Measurements from ENCODE around the gene KHK. TPM values are rescaled to one million over a fixed set of nuclear protein-coding genes. Genes with fewer than 3 reads are reported as not detected.
A peak's percentile ranks its signal among the peaks of the same experiment; 100 is the strongest.
"Not testable (repeated sequence)": the region's sequence is repeated elsewhere in the genome, so short reads cannot be mapped to it uniquely, and the experiment has no call there.

KHK gene
- total RNA-seq, 1 experiment from 2014 or later = 0.11 TPM

- peak in 1 of 2 experiments; percentile 24 for DNase-seq (ENCODE audit: low read depth in 1 of 2, low spot score in 2 of 2)
- H3K4me3 ChIP-seq = peak overlapping the region; percentile 82
- H3K9me3 ChIP-seq (replicated peaks) = no peaks in the 10 kb centered on the region
- peak overlapping the region; percentile 43 for H3K27ac ChIP-seq
- H3K36me3 ChIP-seq = peaks cover 55% of the 10 kb centered on the region
- no peaks in the 10 kb centered on the region for H3K27me3 ChIP-seq (replicated peaks)
- H3K4me1 ChIP-seq (replicated peaks) = peaks cover 38% of the 10 kb centered on the region
Measured at GRCh38 chr2:27070653-27071276, 15.8 kb upstream of the KHK start.

- H3K4me1 ChIP-seq (replicated peaks) = peaks cover 38% of the 10 kb centered on the region
- H3K9me3 ChIP-seq (replicated peaks) = no peaks in the 10 kb centered on the region
- peak within 1 kb of the TSS; percentile 82 for H3K4me3 ChIP-seq
- peak; percentile 89 to 90 for DNase-seq (ENCODE audit: low read depth in 1 of 2, low spot score in 2 of 2)
- no peaks in the 10 kb centered on the region for H3K27me3 ChIP-seq (replicated peaks)
- peak within 1 kb of the TSS; percentile 52 for H3K27ac ChIP-seq
- peaks cover 48% of the 10 kb centered on the region for H3K36me3 ChIP-seq
Measured at GRCh38 chr2:27071277-27071989, 15.1 kb upstream of the KHK start, which contains the start of gene OST4. Gene OST4 (minus strand): TSS chr2:27071654.

GRCh38 chr2:27071990-27072830 lies 14.4 kb upstream of the KHK start:
- DNase-seq (ENCODE audit: low read depth in 1 of 2, low spot score in 2 of 2) = peak; percentile 58 to 66

GRCh38 chr2:27072920-27073319 lies 13.7 kb upstream of the KHK start:
- peaks cover 43% of the 10 kb centered on the region for H3K4me1 ChIP-seq (replicated peaks)

More at GRCh38 chr2:27071990-27072830, 14.4 kb upstream of the KHK start:
- Histone ChIP-seq H3K27ac (peak overlapping the region; percentile 52), H3K27me3 (replicated peaks) (no peaks in the 10 kb centered on the region), H3K9me3 (replicated peaks) (no peaks in the 10 kb centered on the region), H3K4me3 (peak overlapping the region; percentile 82), H3K4me1 (replicated peaks) (peaks cover 38% of the 10 kb centered on the region), H3K36me3 (peaks cover 43% of the 10 kb centered on the region)

GRCh38 chr2:27073782-27074181 lies 12.8 kb upstream of the KHK start:
- H3K4me1 ChIP-seq (replicated peaks) = peaks cover 52% of the 10 kb centered on the region
- no peaks in the 10 kb centered on the region for H3K9me3 ChIP-seq (replicated peaks)
- peaks cover 27% of the 10 kb centered on the region for H3K36me3 ChIP-seq
- no peak for DNase-seq (ENCODE audit: low read depth in 1 of 2, low spot score in 2 of 2)
- no peaks in the 10 kb centered on the region for H3K27me3 ChIP-seq (replicated peaks)
- H3K27ac ChIP-seq = no peak overlapping the region
- H3K4me3 ChIP-seq = no peak overlapping the region

More at GRCh38 chr2:27072920-27073319, 13.7 kb upstream of the KHK start:
- Histone ChIP-seq H3K27ac (no peak overlapping the region), H3K9me3 (replicated peaks) (no peaks in the 10 kb centered on the region), H3K4me3 (no peak overlapping the region), H3K27me3 (replicated peaks) (no peaks in the 10 kb centered on the region), H3K36me3 (peaks cover 36% of the 10 kb centered on the region)
- no peak for DNase-seq (ENCODE audit: low read depth in 1 of 2, low spot score in 2 of 2)

DNA sequence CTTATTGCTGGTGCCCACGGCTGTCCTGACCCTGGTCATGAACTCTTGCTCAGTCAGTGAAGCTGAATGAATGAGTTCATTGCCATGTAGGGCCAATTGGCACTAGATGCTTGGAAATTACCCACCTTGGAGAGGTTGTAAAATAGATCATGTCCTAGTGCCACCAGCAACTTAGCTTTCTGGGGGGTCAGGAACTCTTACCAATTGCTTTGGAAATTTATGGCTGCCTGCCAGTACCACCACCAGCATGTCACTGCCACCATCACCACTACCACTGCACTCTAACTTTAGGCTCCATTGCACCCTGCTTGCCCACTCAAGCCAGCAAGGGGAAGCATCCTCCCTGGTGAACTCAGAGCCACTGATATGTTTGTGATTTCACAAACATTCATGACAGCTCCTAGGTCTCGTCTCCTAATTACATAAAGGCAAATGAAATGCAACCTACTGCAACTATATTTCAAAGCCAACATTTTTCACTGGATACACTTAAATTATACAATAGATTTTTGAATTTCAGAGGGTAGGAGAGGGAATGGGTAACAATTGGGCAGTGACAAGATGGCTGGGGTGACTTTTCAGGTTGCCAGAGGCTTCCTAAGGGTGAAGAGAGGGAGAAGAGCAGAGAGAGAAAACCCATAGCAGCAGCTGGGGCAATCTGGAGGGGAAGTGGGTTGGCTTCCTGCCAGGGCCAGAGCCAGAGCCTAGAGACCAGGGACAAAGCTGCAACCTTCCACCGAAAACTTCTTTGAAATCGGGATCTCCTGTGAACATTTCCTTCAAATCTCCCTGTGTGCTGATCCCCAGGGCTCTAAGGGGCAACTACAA lies 11.6 kb upstream of the KHK start:
- H3K4me3 ChIP-seq = no peak overlapping the region
- peaks cover 19% of the 10 kb centered on the region for H3K36me3 ChIP-seq
- no peaks in the 10 kb centered on the region for H3K9me3 ChIP-seq (replicated peaks)
- peaks cover 62% of the 10 kb centered on the region for H3K4me1 ChIP-seq (replicated peaks)
- H3K27me3 ChIP-seq (replicated peaks) = no peaks in the 10 kb centered on the region
- no peak overlapping the region for H3K27ac ChIP-seq
- no peak for DNase-seq (ENCODE audit: low read depth in 1 of 2, low spot score in 2 of 2)

- not testable (repeated sequence) for DNase-seq (ENCODE audit: low read depth in 1 of 2, low spot score in 2 of 2); H3K9me3 ChIP-seq (replicated peaks); H3K4me3 ChIP-seq; H3K27me3 ChIP-seq (replicated peaks); H3K27ac ChIP-seq
- H3K36me3 ChIP-seq = peaks cover 17% of the 10 kb centered on the region
- peaks cover 62% of the 10 kb centered on the region for H3K4me1 ChIP-seq (replicated peaks)
Measured at GRCh38 chr2:27075566-27075871, 11.1 kb upstream of the KHK start.

- H3K27me3 ChIP-seq (replicated peaks) = no peaks in the 10 kb centered on the region
- H3K36me3 ChIP-seq = peaks cover 14% of the 10 kb centered on the region
- H3K9me3 ChIP-seq (replicated peaks) = no peaks in the 10 kb centered on the region
- no peak overlapping the region for H3K27ac ChIP-seq
- peaks cover 67% of the 10 kb centered on the region for H3K4me1 ChIP-seq (replicated peaks)
- H3K4me3 ChIP-seq = no peak overlapping the region
- DNase-seq (ENCODE audit: low read depth in 1 of 2, low spot score in 2 of 2) = no peak
Measured at GRCh38 chr2:27076323-27076722, 10.2 kb upstream of the KHK start.

DNA sequence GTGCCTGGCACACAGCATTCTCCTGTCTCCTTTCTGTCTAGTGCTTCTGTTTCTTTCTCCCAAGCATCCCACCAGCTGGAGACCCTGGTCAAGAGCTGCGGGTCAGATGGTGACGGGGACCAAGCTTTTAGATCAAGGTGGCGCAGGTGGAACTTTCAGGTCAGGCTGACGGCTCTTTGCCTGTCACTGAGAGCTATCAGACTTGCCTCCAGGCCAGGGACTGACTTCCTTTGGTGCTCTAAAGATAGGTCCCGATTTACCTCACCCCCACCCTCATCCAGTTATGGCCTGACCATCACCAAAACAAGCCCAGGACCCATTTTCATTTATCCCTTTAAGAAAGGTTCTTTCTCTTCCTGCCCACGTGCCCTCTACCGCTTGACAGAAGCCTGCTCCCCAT lies 9.3 kb upstream of the KHK start:
- no peak overlapping the region for H3K4me3 ChIP-seq
- peaks cover 67% of the 10 kb centered on the region for H3K4me1 ChIP-seq (replicated peaks)
- H3K27me3 ChIP-seq (replicated peaks) = no peaks in the 10 kb centered on the region
- H3K9me3 ChIP-seq (replicated peaks) = no peaks in the 10 kb centered on the region
- peaks cover 21% of the 10 kb centered on the region for H3K36me3 ChIP-seq
- H3K27ac ChIP-seq = no peak overlapping the region
- DNase-seq (ENCODE audit: low read depth in 1 of 2, low spot score in 2 of 2) = no peak

- Histone ChIP-seq H3K27ac (peak within 1 kb of the TSS; percentile 54), H3K4me3 (peak within 1 kb of the TSS; percentile 52), H3K4me1 (replicated peaks) (peaks cover 59% of the 10 kb centered on the region), H3K27me3 (replicated peaks) (no peaks in the 10 kb centered on the region), H3K36me3 (peaks cover 32% of the 10 kb centered on the region), H3K9me3 (replicated peaks) (no peaks in the 10 kb centered on the region)
- DNase-seq (ENCODE audit: low read depth in 1 of 2, low spot score in 2 of 2) = peak; percentile 93 to 96
Measured at GRCh38 chr2:27078267-27079194, 8.0 kb upstream of the KHK start, which contains the start of gene EMILIN1. Gene EMILIN1 (plus strand): TSS chr2:27078615. CDS start chr2:27079066, 451 bp downstream.

- H3K27ac ChIP-seq = peak overlapping the region; percentile 54; the same call in 1 of the 2 replicates
- peak in 1 of 2 experiments; percentile 22 for DNase-seq (ENCODE audit: low read depth in 1 of 2, low spot score in 2 of 2)
- no peaks in the 10 kb centered on the region for H3K9me3 ChIP-seq (replicated peaks)
- peaks cover 35% of the 10 kb centered on the region for H3K36me3 ChIP-seq
- no peaks in the 10 kb centered on the region for H3K27me3 ChIP-seq (replicated peaks)
- peak overlapping the region; percentile 52 for H3K4me3 ChIP-seq
- peaks cover 55% of the 10 kb centered on the region for H3K4me1 ChIP-seq (replicated peaks)
Measured at GRCh38 chr2:27079233-27080139, 7.1 kb upstream of the KHK start.

DNA sequence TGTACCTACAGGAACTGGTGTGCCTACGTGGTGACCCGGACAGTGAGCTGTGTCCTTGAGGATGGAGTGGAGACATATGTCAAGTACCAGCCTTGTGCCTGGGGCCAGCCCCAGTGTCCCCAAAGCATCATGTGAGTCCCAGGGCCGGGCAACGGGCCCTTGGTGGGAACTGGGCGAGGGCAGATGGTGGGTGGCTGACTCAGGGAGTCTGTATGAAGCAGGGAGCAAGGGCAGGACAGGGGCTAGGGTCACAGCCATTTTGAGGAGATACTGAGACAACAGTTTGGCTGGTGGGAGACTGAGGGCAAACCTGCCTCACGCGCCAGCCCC lies 6.5 kb upstream of the KHK start:
- DNase-seq (ENCODE audit: low read depth in 1 of 2, low spot score in 2 of 2) = no peak
- Histone ChIP-seq H3K36me3 (peaks cover 41% of the 10 kb centered on the region), H3K27me3 (replicated peaks) (no peaks in the 10 kb centered on the region), H3K4me1 (replicated peaks) (peaks cover 51% of the 10 kb centered on the region), H3K9me3 (replicated peaks) (no peaks in the 10 kb centered on the region), H3K27ac (no peak overlapping the region), H3K4me3 (peak overlapping the region; percentile 52)
